PC-9 (cell line): ENCODE data around the gene PHACTR3.

Experiments used
- EZH2 ChIP-seq: fragments of 200-600 bp; sonication (generic); IDR thresholded peaks from 2 replicates; pipeline ENCODE4 v1.8.0; 2017; ENCODE audit warnings: antibody characterized with exemption, low read depth
- TF ChIP-seq, protein P1 (sequence below): fragments of 200-600 bp; sonication (generic); conservative IDR thresholded peaks from 2 replicates; pipeline ENCODE4 v1.6.1; 2017; ENCODE audit warnings: mixed run types, antibody characterized with exemption, mild to moderate bottlenecking, moderate library complexity

DNA sequence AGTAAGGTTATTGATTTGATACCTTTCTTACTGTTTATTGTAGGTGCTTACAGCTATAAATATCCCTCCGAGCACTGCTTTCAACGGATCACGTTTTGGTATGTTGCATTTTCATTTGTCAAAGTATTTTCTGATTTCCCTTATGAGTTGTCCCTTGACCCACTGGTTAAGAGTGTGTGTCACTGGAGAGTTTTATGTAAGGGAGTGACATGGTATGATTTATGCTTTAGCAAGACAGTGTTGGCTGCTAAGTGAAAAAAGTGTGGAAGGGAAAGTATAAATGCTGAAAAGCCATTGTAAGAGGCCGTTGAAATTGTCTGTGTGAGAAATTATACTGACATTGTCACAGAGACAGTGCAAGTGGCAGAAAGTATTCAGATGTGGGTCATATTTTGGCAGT, 257.1 kb downstream of the PHACTR3 start:
- TF ChIP-seq, protein P1, sequence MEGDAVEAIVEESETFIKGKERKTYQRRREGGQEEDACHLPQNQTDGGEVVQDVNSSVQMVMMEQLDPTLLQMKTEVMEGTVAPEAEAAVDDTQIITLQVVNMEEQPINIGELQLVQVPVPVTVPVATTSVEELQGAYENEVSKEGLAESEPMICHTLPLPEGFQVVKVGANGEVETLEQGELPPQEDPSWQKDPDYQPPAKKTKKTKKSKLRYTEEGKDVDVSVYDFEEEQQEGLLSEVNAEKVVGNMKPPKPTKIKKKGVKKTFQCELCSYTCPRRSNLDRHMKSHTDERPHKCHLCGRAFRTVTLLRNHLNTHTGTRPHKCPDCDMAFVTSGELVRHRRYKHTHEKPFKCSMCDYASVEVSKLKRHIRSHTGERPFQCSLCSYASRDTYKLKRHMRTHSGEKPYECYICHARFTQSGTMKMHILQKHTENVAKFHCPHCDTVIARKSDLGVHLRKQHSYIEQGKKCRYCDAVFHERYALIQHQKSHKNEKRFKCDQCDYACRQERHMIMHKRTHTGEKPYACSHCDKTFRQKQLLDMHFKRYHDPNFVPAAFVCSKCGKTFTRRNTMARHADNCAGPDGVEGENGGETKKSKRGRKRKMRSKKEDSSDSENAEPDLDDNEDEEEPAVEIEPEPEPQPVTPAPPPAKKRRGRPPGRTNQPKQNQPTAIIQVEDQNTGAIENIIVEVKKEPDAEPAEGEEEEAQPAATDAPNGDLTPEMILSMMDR, result no peak
- TF ChIP-seq EZH2, result no peak
